GM12874 (cell line): ENCODE measurements around the gene PCDHB11.
"Not testable (repeated sequence)": the region's sequence is repeated elsewhere in the genome, so short reads cannot be mapped to it uniquely, and the experiment has no call there.

Experiments
- TF ChIP-seq, protein P1 (sequence below): IDR thresholded peaks from 2 replicates; pipeline ENCODE4 v1.5.1; 2011; ENCODE audit warnings: low read depth, mild to moderate bottlenecking, control low read depth, low read length, moderate library complexity; ENCODE audit not compliant: insufficient read depth

The PCDHB11 gene

DNA sequence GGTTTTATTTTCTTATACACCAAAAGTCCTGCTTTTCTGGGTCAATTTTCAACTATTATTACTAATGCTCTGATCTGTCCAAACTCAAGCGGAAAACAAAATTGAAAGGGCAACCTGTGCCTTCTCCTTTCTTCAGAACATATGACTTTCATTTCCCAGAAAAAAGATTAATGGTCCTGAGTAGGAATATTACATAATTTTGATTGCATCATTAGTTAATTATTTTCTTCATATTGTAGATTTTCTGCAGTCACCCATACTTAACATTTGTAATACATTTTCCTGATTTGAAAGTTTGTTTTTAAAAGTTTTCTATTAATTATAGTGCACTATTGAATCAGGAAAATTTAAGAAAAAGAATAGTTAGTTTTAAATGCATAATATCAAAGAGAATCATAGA is 23.5 kb upstream of the PCDHB11 start:
- TF ChIP-seq, protein P1, sequence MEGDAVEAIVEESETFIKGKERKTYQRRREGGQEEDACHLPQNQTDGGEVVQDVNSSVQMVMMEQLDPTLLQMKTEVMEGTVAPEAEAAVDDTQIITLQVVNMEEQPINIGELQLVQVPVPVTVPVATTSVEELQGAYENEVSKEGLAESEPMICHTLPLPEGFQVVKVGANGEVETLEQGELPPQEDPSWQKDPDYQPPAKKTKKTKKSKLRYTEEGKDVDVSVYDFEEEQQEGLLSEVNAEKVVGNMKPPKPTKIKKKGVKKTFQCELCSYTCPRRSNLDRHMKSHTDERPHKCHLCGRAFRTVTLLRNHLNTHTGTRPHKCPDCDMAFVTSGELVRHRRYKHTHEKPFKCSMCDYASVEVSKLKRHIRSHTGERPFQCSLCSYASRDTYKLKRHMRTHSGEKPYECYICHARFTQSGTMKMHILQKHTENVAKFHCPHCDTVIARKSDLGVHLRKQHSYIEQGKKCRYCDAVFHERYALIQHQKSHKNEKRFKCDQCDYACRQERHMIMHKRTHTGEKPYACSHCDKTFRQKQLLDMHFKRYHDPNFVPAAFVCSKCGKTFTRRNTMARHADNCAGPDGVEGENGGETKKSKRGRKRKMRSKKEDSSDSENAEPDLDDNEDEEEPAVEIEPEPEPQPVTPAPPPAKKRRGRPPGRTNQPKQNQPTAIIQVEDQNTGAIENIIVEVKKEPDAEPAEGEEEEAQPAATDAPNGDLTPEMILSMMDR, result no peak

- TF ChIP-seq, protein P1, result not testable (repeated sequence)
Observed at GRCh38 chr5:141177577-141178191, 21.7 kb upstream of the PCDHB11 start, which contains the start of gene PCDHB8. PCDHB8 (plus strand) TSS chr5:141177790; CDS start chr5:141178035, 245 bp downstream.

DNA sequence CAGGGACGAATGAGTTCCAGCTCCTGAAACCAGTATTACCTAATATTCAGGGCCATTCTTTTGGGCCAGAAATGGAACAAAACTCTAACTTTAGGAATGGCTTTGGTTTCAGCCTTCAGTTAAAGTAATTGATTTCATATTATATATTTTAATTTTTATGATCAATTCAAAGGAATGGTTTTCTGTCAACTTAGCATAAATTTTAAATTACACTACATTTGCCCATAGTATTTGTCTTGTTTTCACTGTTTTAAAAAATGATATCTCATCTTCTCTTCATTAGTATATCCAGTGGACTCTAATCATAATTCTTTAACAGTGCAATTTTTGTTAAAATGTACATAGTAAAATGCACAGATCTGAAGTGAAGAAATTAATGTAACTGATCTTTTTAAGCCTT is 19.1 kb upstream of the PCDHB11 start:
- TF ChIP-seq, protein P1, result no peak

GRCh38 chr5:141182248-141182647 is 17.2 kb upstream of the PCDHB11 start, which contains the start of gene PCDHB16:
PCDHB16 (plus strand) TSS chr5:141182387; CDS start chr5:141182560, 173 bp downstream.
- TF ChIP-seq, protein P1, result no peak; the same call in 1 of the 2 replicates

DNA sequence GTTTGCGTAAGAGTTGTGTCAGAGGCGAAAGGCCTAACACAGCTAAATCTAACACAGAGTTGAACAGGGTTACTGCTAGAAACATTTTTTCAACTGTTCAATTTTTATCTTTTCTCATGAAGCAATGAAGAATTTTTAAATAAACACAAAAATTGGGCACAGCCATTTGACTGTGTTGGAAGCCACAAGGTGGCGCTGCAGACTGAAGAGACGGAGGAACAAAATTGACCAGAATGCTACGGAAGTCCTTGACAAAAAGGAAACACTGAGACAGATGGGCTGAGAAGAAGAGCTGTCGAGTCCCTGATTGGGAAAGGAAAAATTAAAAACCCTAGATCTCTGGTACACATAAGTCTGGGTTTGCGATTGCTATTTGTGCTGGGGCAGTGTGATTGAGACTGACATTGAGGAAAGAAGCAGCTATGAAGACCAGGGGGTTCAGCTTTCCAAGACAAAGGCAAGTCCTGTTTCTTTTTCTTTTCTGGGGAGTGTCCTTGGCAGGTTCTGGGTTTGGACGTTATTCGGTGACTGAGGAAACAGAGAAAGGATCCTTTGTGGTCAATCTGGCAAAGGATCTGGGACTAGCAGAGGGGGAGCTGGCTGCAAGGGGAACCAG is 12.4 kb upstream of the PCDHB11 start, which contains the start of gene PCDHB9:
Gene PCDHB9 (plus strand): TSS at position 265 of the 616 bp plus-strand sequence. CDS start 158 bp downstream, at position 423.
- TF ChIP-seq, protein P1, result peak; percentile 40

GRCh38 chr5:141192110-141192725 is 7.2 kb upstream of the PCDHB11 start, which contains the start of gene PCDHB10:
PCDHB10 (plus strand) TSS chr5:141192353; CDS start chr5:141192553, 200 bp downstream.
- TF ChIP-seq, protein P1, result no peak

DNA sequence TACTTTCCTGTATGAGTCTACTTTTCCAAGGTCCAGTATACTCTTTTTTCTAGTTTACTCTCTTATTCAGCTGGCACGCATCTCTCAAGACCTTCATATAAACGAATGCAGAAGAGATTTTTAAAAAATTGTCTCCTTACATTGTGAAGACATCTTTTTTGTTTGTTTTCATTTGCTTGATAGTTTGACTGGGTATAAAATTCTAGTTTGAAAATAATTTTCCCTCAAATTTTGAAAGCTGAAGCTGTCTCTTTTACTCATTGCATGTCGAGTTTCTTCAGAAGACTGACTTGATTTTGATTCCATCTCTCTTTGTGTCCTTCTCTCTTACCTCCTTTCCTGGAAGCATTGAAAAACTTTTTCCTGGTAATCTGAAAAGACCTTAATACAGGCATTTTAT is 3.1 kb upstream of the PCDHB11 start:
- TF ChIP-seq, protein P1, result no peak
